ENCODE data around the gene VTI1A.

Gene VTI1A

DNA sequence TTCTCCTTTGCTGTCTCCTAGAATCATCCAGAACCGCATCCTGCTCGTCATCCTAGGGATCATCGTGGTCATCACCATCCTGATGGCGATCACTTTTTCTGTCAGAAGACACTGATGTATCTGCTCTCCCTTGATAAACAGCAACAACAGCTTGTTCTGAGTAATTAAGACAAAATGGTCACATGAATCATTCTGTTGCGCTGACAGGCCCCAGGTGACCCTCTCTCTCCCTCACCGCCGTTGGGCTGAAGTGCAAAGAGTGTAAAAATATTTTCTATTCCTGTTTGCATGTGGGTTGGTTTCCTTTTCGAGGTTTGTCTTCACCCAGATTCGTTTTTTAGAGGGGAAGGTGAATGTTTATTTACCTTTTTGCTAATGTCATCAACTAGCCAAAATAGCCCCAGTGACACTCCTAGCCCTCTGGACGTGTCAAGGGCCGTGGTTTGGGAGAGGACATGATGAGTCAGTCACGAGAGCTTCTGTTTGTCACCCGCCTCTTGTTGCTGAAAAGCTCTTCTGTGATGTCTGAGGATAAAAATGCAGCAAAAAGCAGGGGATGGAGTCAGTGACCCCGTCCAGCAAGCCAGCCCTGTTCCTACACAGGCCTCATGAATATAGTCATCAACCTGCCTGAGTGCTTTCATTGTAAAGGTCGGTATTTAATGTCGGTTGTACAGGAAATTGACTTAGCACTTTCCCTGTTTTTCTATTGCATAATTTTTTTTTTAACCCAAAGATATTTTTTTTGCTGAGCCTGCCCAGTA is 368.4 kb downstream of the VTI1A start:
- Histone ChIP-seq H3F3A (ENCODE audit: low read depth) (no peaks in the 10 kb centered on the region), H3K79me2 (ENCODE audit: insufficient read depth, low read length) (no peaks in the 10 kb centered on the region), H3K4me3 (ENCODE audit: low read length, poor library complexity, severe bottlenecking) (no peak overlapping the region), H3K27me3 (ENCODE audit: insufficient read depth, low read length, poor library complexity, severe bottlenecking) (no peaks in the 10 kb centered on the region), H3K9ac (ENCODE audit: low read depth, low read length, poor library complexity, severe bottlenecking) (no peak overlapping the region), H4K20me1 (ENCODE audit: insufficient read depth, low read length, poor library complexity, severe bottlenecking) (no peaks in the 10 kb centered on the region), H3K4me1 (ENCODE audit: insufficient read depth, low read length, poor library complexity, severe bottlenecking) (peaks cover 4% of the 10 kb centered on the region), H3K9me3 (ENCODE audit: insufficient read depth, low read depth, low read length) (no peaks in the 10 kb centered on the region), H3K9me2 (replicated peaks; ENCODE audit: low read depth, low read length) (no peaks in the 10 kb centered on the region), H3K4me2 (ENCODE audit: low read depth, low read length, poor library complexity, severe bottlenecking) (no peak overlapping the region), H3K36me3 (ENCODE audit: insufficient read depth, low read length) (no peaks in the 10 kb centered on the region), H2AFZ (ENCODE audit: low read length) (no peak overlapping the region)
- TF ChIP-seq, protein P1, sequence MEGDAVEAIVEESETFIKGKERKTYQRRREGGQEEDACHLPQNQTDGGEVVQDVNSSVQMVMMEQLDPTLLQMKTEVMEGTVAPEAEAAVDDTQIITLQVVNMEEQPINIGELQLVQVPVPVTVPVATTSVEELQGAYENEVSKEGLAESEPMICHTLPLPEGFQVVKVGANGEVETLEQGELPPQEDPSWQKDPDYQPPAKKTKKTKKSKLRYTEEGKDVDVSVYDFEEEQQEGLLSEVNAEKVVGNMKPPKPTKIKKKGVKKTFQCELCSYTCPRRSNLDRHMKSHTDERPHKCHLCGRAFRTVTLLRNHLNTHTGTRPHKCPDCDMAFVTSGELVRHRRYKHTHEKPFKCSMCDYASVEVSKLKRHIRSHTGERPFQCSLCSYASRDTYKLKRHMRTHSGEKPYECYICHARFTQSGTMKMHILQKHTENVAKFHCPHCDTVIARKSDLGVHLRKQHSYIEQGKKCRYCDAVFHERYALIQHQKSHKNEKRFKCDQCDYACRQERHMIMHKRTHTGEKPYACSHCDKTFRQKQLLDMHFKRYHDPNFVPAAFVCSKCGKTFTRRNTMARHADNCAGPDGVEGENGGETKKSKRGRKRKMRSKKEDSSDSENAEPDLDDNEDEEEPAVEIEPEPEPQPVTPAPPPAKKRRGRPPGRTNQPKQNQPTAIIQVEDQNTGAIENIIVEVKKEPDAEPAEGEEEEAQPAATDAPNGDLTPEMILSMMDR (conservative IDR thresholded peaks at IDR 0.05; ENCODE audit: low read length): no peak
- no peak for TF ChIP-seq EZH2phosphoT487 (IDR thresholded peaks at IDR 0.05; ENCODE audit: borderline replicate concordance)

GRCh38 chr10:112816033-112816430 is 369.0 kb downstream of the VTI1A start:
- no peaks in the 10 kb centered on the region for H3K9me2 ChIP-seq (replicated peaks; ENCODE audit: low read depth, low read length)
- no peaks in the 10 kb centered on the region for H3K27me3 ChIP-seq (ENCODE audit: insufficient read depth, low read length, poor library complexity, severe bottlenecking)
- no peaks in the 10 kb centered on the region for H4K20me1 ChIP-seq (ENCODE audit: insufficient read depth, low read length, poor library complexity, severe bottlenecking)
- H3F3A ChIP-seq (ENCODE audit: low read depth): no peaks in the 10 kb centered on the region
- TF ChIP-seq EZH2phosphoT487 (IDR thresholded peaks at IDR 0.05; ENCODE audit: borderline replicate concordance): no peak
- TF ChIP-seq, protein P1 (conservative IDR thresholded peaks at IDR 0.05; ENCODE audit: low read length): no peak
- H2AFZ ChIP-seq (ENCODE audit: low read length): no peak overlapping the region
- no peaks in the 10 kb centered on the region for H3K36me3 ChIP-seq (ENCODE audit: insufficient read depth, low read length)
- H3K79me2 ChIP-seq (ENCODE audit: insufficient read depth, low read length): no peaks in the 10 kb centered on the region
- H3K4me3 ChIP-seq (ENCODE audit: low read length, poor library complexity, severe bottlenecking): no peak overlapping the region
- H3K9ac ChIP-seq (ENCODE audit: low read depth, low read length, poor library complexity, severe bottlenecking): no peak overlapping the region
- H3K9me3 ChIP-seq (ENCODE audit: insufficient read depth, low read depth, low read length): no peaks in the 10 kb centered on the region
- H3K4me1 ChIP-seq (ENCODE audit: insufficient read depth, low read length, poor library complexity, severe bottlenecking): peaks cover 4% of the 10 kb centered on the region
- no peak overlapping the region for H3K4me2 ChIP-seq (ENCODE audit: low read depth, low read length, poor library complexity, severe bottlenecking)

GRCh38 chr10:112816891-112817290 is 369.9 kb downstream of the VTI1A start:
- Histone ChIP-seq H3F3A (ENCODE audit: low read depth) (no peaks in the 10 kb centered on the region), H3K9ac (ENCODE audit: low read depth, low read length, poor library complexity, severe bottlenecking) (no peak overlapping the region), H3K4me1 (ENCODE audit: insufficient read depth, low read length, poor library complexity, severe bottlenecking) (peaks cover 4% of the 10 kb centered on the region), H3K9me3 (ENCODE audit: insufficient read depth, low read depth, low read length) (no peaks in the 10 kb centered on the region), H3K27me3 (ENCODE audit: insufficient read depth, low read length, poor library complexity, severe bottlenecking) (no peaks in the 10 kb centered on the region), H3K4me2 (ENCODE audit: low read depth, low read length, poor library complexity, severe bottlenecking) (no peak overlapping the region), H4K20me1 (ENCODE audit: insufficient read depth, low read length, poor library complexity, severe bottlenecking) (no peaks in the 10 kb centered on the region), H3K9me2 (replicated peaks; ENCODE audit: low read depth, low read length) (no peaks in the 10 kb centered on the region), H3K4me3 (ENCODE audit: low read length, poor library complexity, severe bottlenecking) (no peak overlapping the region), H3K36me3 (ENCODE audit: insufficient read depth, low read length) (no peaks in the 10 kb centered on the region), H2AFZ (ENCODE audit: low read length) (no peak overlapping the region), H3K79me2 (ENCODE audit: insufficient read depth, low read length) (no peaks in the 10 kb centered on the region)
- TF ChIP-seq, protein P1 (conservative IDR thresholded peaks at IDR 0.05; ENCODE audit: low read length): no peak
- no peak for TF ChIP-seq EZH2phosphoT487 (IDR thresholded peaks at IDR 0.05; ENCODE audit: borderline replicate concordance)

Data from Loucy (cell line).